Stimulated activated naive CD8-positive, alpha-beta T cell treated with anti-CD3 and anti-CD28 coated beads, Interleukin-15, amount 100 ng/mL, for 72 hours (primary cell): ENCODE results near the gene RNASE9.
"Not testable (repeated sequence)": the region's sequence is repeated elsewhere in the genome, so short reads cannot be mapped to it uniquely, and the experiment has no call there.

ENCODE experiments used
- ATAC-seq: fragments of 150-1000 bp; cut with Tn5 transposase; 2 replicates; pipeline ENCODE4 v1.10.0; 2021; ENCODE audit warnings: mild to moderate bottlenecking, moderate library complexity
- DNase-seq, 2 donors: peaks; one replicate each; pipeline ENCODE4 v3.0.0; 2021 to 2022
- H3K27ac Mint-ChIP-seq, 2 donors: one replicate each; pipeline ENCODE4 v1.8.0; 2022; ENCODE audit warnings: mild to moderate bottlenecking in 2 of 2, mixed read lengths in 2 of 2, moderate library complexity in 2 of 2
- H3K27me3 Mint-ChIP-seq: one replicate; pipeline ENCODE4 v1.8.0; 2022; ENCODE audit warnings: mixed read lengths
- H3K4me1 Mint-ChIP-seq: one replicate; pipeline ENCODE4 v1.8.0; 2022; ENCODE audit warnings: mild to moderate bottlenecking, mixed read lengths
- H3K4me3 Mint-ChIP-seq, 2 donors: one replicate each; pipeline ENCODE4 v1.8.0; 2022; ENCODE audit warnings: mild to moderate bottlenecking in 2 of 2, mixed read lengths in 2 of 2, moderate library complexity in 1 of 2
- H3K9me3 Mint-ChIP-seq, 2 donors: one replicate each; pipeline ENCODE4 v1.8.0; 2022; ENCODE audit warnings: mixed read lengths in 2 of 2

Gene RNASE9

DNA sequence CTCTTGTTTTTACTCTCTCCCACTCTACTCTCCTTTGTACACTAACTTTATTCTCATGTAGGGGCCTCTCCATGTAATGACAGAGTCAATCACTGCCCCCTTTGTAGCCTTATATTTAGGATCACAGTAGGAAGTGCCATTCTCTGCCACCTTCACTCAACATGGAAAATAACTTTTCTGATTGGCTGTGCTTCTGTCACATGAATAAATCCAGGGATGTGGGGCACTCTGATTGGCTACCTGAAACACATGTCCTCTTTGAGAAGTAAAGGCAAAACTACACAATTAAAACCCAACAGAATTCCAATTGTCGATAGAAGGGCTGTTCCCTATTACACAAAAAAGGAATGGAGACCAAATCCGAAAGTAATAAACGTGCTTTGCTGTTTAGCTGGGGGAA, at the start of gene RNASE9:
RNASE9 (minus strand) TSS at position 87 of the 400 bp plus-strand sequence.
- no peaks in the 10 kb centered on the region for H3K4me1 Mint-ChIP-seq
- DNase-seq (no peak), ATAC-seq (no peak)
- no peak within 1 kb of the TSS for H3K4me3 Mint-ChIP-seq
- no peak within 1 kb of the TSS for H3K27ac Mint-ChIP-seq
- no peaks in the 10 kb centered on the region for H3K9me3 Mint-ChIP-seq
- H3K27me3 Mint-ChIP-seq, result no peaks in the 10 kb centered on the region

- Mint-ChIP-seq H3K9me3 (no peaks in the 10 kb centered on the region), H3K4me1 (peaks cover 14% of the 10 kb centered on the region), H3K27ac (no peak overlapping the region), H3K27me3 (no peaks in the 10 kb centered on the region), H3K4me3 (no peak overlapping the region)
- peak; percentile 24 for ATAC-seq
- peak; percentile 72 to 81 for DNase-seq
These were observed 49.3 kb upstream of the RNASE9 start for GRCh38 chr14:20610002-20610765.

- Mint-ChIP-seq H3K4me1 (peaks cover 7% of the 10 kb centered on the region), H3K27me3 (no peaks in the 10 kb centered on the region), H3K27ac (no peak overlapping the region), H3K9me3 (no peaks in the 10 kb centered on the region), H3K4me3 (no peak overlapping the region)
- DNase-seq, result peak; percentile 79 to 80
- ATAC-seq, result peak; percentile 36
These were observed 48.6 kb upstream of the RNASE9 start for GRCh38 chr14:20609215-20610001.

DNA sequence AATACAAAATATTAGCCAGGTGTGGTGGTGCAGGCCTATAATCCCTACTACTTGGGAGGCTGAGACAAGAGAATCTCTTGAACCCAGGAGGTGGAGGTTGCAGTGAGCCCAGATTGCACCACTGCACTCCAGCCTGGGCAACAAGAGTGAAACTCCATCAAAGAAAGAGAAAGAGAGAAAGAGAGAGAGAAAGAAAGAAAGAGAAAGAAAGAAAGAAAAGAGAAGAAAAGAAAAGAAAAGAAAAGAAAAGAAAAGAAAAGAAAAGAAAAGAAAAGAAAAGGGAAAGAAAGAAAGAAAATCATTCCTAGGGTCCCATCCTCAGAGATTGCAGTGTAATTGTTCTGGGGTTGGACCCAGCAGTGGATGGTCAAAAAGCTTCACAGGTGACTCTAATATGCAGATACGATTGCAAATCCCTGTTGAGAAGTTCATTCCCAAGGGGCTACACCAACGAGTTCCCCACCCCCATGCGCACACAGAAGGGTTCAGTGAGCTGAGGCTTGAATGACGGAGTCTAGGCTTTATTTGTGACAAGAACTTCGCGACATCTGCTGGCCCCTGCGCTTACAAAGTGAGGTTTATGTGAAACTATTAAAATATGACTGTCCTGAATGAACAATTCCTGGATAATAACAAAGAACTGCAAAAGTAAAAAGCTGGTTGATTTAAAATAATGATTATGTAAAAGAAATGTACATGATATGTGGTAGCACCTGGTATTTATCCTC, 47.7 kb upstream of the RNASE9 start:
- Mint-ChIP-seq H3K27ac (peak overlapping the region in 1 of 2 donors; percentile 79), H3K27me3 (no peaks in the 10 kb centered on the region), H3K4me1 (peaks cover 6% of the 10 kb centered on the region), H3K4me3 (peak overlapping the region in 1 of 2 donors; percentile 6), H3K9me3 (no peaks in the 10 kb centered on the region)
- ATAC-seq (no peak), DNase-seq (no peak)

DNA sequence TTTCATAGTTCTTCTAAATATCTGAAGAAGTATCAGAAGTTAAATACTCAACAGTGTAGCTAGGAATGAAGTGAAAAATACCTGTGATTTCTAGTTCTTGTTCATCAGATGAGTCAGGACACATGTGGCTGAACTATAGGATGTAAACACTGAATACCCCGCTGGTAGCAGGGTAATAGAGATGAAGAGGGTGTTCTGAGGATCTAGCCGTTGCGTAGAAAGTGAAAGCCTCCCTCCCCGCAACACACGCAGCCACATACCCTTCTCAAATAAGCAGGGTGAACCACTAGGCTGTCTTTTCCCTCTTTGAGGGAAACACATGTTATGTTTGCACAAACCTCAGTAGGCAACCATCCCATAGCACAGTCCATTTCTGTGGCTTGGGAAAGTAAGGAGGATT, 46.8 kb upstream of the RNASE9 start:
- Mint-ChIP-seq H3K27ac (no peak overlapping the region), H3K4me1 (peaks cover 6% of the 10 kb centered on the region), H3K4me3 (no peak overlapping the region), H3K27me3 (no peaks in the 10 kb centered on the region), H3K9me3 (no peaks in the 10 kb centered on the region)
- peak; percentile 10 for ATAC-seq
- no peak for DNase-seq

DNA sequence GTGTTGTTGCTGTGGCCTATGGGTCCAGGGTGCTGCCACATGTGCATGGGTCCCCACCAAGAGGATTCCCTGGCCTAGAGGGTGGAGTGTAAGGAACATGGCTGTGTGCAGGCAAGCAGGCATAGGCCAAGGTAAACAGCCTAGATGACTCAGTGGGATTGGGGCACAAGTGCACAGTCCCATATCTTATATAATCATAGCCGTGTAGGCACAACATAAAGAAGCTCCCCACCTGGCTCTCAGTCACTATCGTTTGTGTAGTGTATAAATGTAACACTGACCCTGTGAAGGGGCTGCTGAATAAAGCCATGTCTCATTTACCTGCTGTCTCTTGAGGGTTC, 46.0 kb upstream of the RNASE9 start:
- ATAC-seq (no peak), DNase-seq (no peak)
- H3K27ac Mint-ChIP-seq, result no peak overlapping the region

DNA sequence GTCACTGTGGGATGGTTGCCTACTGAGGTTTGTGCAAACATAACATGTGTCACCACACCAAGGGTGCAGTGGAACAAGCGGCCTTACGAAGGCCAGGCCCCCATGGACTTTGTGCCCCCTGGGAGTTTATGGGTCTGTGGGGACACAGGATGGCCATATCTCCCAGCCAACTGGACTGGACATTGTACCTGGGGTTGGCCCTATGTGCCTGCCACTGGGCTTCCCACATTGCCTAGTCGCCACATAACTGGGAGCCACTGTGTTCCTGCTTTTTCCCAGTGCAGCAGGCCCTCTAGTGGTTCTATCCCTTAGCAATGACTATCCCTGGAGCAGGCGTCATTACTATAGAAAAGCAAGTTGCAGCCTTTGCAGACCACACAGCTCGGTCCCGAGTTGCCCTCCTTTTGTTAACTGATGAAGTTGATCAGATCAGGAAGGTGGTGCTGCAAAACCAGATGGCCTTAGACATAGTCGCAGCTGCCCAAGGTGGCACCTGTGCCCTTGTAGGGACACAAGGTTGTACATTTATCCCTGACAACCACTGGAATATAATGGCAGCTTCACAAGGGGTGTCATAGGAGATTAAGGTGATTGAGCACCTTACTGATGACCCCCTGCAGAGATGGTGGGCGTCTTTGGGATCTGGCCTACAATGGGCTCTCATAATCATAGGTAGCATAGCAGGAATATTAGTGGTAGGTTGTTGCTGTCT, 45.5 kb upstream of the RNASE9 start:
- H3K27ac Mint-ChIP-seq, result no peak overlapping the region
- H3K9me3 Mint-ChIP-seq, result no peaks in the 10 kb centered on the region
- ATAC-seq, result no peak
- H3K4me3 Mint-ChIP-seq, result no peak overlapping the region
- no peaks in the 10 kb centered on the region for H3K27me3 Mint-ChIP-seq
- H3K4me1 Mint-ChIP-seq, result peaks cover 6% of the 10 kb centered on the region
- no peak for DNase-seq

More for the DNA sequence above, 46.0 kb upstream of the RNASE9 start:
- H3K4me1 Mint-ChIP-seq, result peaks cover 6% of the 10 kb centered on the region
- H3K27me3 Mint-ChIP-seq, result no peaks in the 10 kb centered on the region
- no peaks in the 10 kb centered on the region for H3K9me3 Mint-ChIP-seq
- H3K4me3 Mint-ChIP-seq, result no peak overlapping the region

DNA sequence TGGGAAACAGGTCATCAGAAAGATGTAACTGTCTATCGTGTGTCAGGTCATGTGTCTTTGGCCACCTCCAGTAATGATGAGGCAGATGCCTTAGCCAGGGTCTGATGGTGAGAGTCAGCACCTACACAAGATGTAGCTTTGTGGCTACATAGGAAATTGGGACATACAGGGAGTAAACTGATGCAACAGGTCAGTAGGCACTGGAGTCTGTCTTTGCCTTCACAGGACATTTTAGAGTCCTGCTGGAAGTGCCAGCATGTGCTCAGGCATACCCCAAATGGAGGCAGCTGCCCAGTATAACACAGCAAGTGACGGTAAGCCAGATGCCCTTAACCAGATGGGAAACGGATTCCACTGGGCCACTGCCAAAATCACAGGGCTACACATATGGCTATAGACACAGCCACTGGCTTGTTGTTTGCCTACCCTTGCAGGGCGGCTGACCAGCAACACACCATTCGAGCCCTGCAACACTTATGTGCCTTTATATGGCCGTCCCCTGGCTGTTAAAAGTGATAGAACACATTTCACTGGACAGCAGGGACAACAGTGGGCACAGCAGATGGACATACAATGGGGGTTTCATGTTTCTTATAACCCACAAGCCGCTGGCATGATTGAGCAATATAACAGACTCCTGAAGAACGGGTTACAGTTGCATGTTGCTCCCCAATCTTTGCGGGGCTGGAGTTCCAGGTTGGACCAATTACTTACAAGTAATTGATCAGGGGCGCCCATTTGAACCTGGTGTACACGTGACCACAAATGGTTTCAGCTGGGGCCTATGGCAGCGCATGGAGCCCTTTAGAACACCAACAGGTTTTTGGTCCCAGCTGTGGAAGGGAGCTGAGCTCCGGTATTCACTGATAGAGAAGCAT, 43.2 kb upstream of the RNASE9 start:
- Mint-ChIP-seq H3K27ac (no peak overlapping the region), H3K4me1 (peaks cover 6% of the 10 kb centered on the region)
- ATAC-seq, result no peak

DNA sequence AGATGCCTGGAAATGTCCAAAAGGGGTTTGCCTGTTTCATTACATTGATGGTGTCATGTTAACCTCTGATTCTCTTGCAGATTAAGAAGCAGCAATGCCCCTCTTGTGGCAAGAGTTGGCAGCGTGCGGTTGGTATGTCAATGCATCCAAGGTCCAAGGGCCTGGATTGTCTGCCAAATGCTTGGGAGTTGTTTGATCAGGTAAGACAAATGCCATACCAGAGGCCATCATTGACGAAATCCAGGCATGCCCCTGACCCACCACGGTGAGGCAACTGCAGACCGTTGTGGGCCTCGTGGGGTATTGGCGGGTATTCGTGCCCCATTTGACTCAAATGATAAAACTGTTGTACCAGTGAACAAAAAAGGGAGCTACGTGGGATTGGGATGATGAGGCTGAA, 41.7 kb upstream of the RNASE9 start:
- ATAC-seq (no peak), DNase-seq (no peak)
- Mint-ChIP-seq H3K27me3 (no peaks in the 10 kb centered on the region), H3K9me3 (no peaks in the 10 kb centered on the region), H3K4me1 (no peaks in the 10 kb centered on the region), H3K4me3 (no peak overlapping the region), H3K27ac (no peak overlapping the region)

More for the DNA sequence above, 43.2 kb upstream of the RNASE9 start:
- H3K27me3 Mint-ChIP-seq, result no peaks in the 10 kb centered on the region
- no peak overlapping the region for H3K4me3 Mint-ChIP-seq
- H3K9me3 Mint-ChIP-seq, result no peaks in the 10 kb centered on the region
- DNase-seq, result no peak

GRCh38 chr14:20601522-20601921, 40.7 kb upstream of the RNASE9 start:
- Mint-ChIP-seq H3K27me3 (no peaks in the 10 kb centered on the region), H3K9me3 (no peaks in the 10 kb centered on the region), H3K27ac (no peak overlapping the region), H3K4me3 (no peak overlapping the region), H3K4me1 (no peaks in the 10 kb centered on the region)
- ATAC-seq (no peak), DNase-seq (no peak)

DNA sequence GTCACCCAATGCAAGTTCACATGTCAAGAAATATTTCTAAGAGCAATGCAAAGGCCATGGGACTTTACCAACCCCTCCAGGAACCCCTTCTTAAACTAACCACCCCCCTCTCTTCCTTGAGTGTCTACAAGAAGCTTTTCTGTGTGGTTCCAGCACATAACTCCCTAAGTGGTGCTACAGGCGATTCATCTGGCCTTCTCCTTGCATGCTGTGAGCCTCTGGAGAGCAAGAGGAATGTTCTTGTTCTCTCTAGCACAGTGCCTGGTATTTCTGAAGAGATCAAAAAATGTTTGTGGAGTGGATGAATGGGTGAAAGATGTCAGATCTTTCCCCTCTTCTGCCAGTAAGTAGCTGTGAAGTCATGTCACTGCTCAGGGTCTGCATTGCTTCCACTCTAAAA, 36.3 kb upstream of the RNASE9 start:
- Mint-ChIP-seq H3K9me3 (no peaks in the 10 kb centered on the region), H3K4me1 (no peaks in the 10 kb centered on the region), H3K27me3 (no peaks in the 10 kb centered on the region), H3K4me3 (no peak overlapping the region), H3K27ac (no peak overlapping the region)
- ATAC-seq (no peak), DNase-seq (no peak)

- not testable (repeated sequence) for H3K4me1 Mint-ChIP-seq, H3K27me3 Mint-ChIP-seq, H3K9me3 Mint-ChIP-seq, H3K4me3 Mint-ChIP-seq, H3K27ac Mint-ChIP-seq, DNase-seq, ATAC-seq
These were observed 34.9 kb upstream of the RNASE9 start for GRCh38 chr14:20595726-20596125.

- Mint-ChIP-seq H3K9me3 (no peaks in the 10 kb centered on the region), H3K4me1 (no peaks in the 10 kb centered on the region), H3K27me3 (no peaks in the 10 kb centered on the region), H3K4me3 (peak overlapping the region in 1 of 2 donors; percentile 6), H3K27ac (no peak overlapping the region)
- ATAC-seq (no peak), DNase-seq (no peak)
These were observed 31.7 kb upstream of the RNASE9 start for GRCh38 chr14:20592574-20592973.

GRCh38 chr14:20591235-20591634, 30.4 kb upstream of the RNASE9 start, which contains the start of gene RNASE12:
RNASE12 (minus strand) TSS chr14:20591376; CDS start chr14:20590723, 653 bp downstream.
- ATAC-seq, result no peak
- no peak within 1 kb of the TSS for H3K4me3 Mint-ChIP-seq

More at GRCh38 chr14:20591235-20591634, 30.4 kb upstream of the RNASE9 start, which contains the start of gene RNASE12:
- DNase-seq, result no peak
- no peaks in the 10 kb centered on the region for H3K9me3 Mint-ChIP-seq
- H3K27ac Mint-ChIP-seq, result no peak within 1 kb of the TSS
- no peaks in the 10 kb centered on the region for H3K4me1 Mint-ChIP-seq
- no peaks in the 10 kb centered on the region for H3K27me3 Mint-ChIP-seq
